Stimulated activated CD8-positive, alpha-beta memory T cell treated with anti-CD3 and anti-CD28 coated beads, Interleukin-15, amount 100 ng/mL, for 1 hour (primary cell): ENCODE results near the gene AFF4.

Source experiments
- DNase-seq: peaks from one replicate; pipeline ENCODE4 v3.0.0-alpha.2; 2020; ENCODE audit warnings: low read depth

The AFF4 gene

GRCh38 chr5:132827943-132828673, 135.3 kb downstream of the AFF4 start:
- no peak for DNase-seq

GRCh38 chr5:132826424-132827082, 136.9 kb downstream of the AFF4 start:
- DNase-seq = no peak

DNA sequence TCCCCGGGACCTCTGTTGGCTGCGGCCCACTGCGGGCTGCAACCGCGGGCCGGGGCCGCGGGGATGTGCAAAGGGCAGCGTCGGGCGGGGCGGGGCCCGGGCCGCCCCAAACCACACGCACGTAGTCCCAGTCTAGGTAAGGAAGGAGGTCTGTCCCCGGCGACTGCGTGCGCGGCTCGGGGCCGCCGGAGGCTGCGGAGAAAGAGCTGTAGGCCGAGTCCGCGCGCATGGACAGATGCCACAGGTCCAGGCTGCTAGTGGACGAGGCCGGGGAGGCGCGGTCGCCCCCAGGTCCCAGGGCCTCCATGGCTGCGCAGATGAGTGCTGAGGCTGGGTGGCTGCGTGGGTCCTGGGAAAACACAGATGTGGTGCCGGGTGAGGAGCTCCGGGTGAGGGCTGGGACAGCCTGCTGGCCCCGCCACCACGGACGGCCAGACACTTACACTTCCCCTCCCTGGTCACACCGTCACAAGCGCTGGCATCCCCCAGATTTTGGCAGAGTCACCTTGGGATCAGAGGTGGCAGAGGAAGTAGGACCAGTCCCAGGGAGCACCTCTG, 137.5 kb downstream of the AFF4 start:
- no peak for DNase-seq
